ENCODE data around the gene RPL36. TPM values are rescaled to one million over a fixed set of nuclear protein-coding genes. Genes with fewer than 3 reads are reported as not detected.
A peak's percentile ranks its signal among the peaks of the same experiment; 100 is the strongest.

RPL36 gene
- total RNA-seq, 1 donor from 2014 or later: 566 TPM

GRCh38 chr19:5681391-5682106 is 8.5 kb upstream of the RPL36 start:
- no peaks in the 10 kb centered on the region for H3K27me3 ChIP-seq (ENCODE audit: low read depth)
- intact Hi-C loops (cut with DNase I): no loop called here
- peak overlapping the region; percentile 96 for H3K4me3 ChIP-seq

GRCh38 chr19:5682107-5682482 is 8.0 kb upstream of the RPL36 start:
- no peaks in the 10 kb centered on the region for H3K27me3 ChIP-seq (ENCODE audit: low read depth)
- no peak for TF ChIP-seq CTCF (IDR thresholded peaks at IDR 0.05)
- DNase-seq (no peak), ATAC-seq (no peak)
- peaks cover 19% of the 10 kb centered on the region for H3K4me1 ChIP-seq
- H3K27ac ChIP-seq: no peak overlapping the region
- H3K36me3 ChIP-seq: peaks cover 17% of the 10 kb centered on the region
- intact Hi-C loops (cut with DNase I): no loop called here
- no peak overlapping the region for H3K4me3 ChIP-seq
- no peaks in the 10 kb centered on the region for H3K9me3 ChIP-seq

More at GRCh38 chr19:5681391-5682106, 8.5 kb upstream of the RPL36 start:
- no peak for TF ChIP-seq CTCF (IDR thresholded peaks at IDR 0.05)
- ATAC-seq (no peak), DNase-seq (no peak)
- Histone ChIP-seq H3K27ac (no peak overlapping the region), H3K4me1 (peaks cover 19% of the 10 kb centered on the region), H3K9me3 (no peaks in the 10 kb centered on the region), H3K36me3 (peaks cover 17% of the 10 kb centered on the region)

GRCh38 chr19:5683177-5683886 is 6.8 kb upstream of the RPL36 start:
- DNase-seq (no peak), ATAC-seq (no peak)
- intact Hi-C loops (cut with DNase I): no loop called here

GRCh38 chr19:5684694-5685430 is 5.2 kb upstream of the RPL36 start:
- intact Hi-C loops (cut with DNase I): no loop called here
- no peak for TF ChIP-seq CTCF (IDR thresholded peaks at IDR 0.05)
- no peaks in the 10 kb centered on the region for H3K27me3 ChIP-seq (ENCODE audit: low read depth)
- H3K27ac ChIP-seq: no peak overlapping the region
- ATAC-seq (no peak), DNase-seq (peak; percentile 45)
- H3K36me3 ChIP-seq: no peaks in the 10 kb centered on the region
- no peak overlapping the region for H3K4me3 ChIP-seq
- peaks cover 12% of the 10 kb centered on the region for H3K4me1 ChIP-seq
- no peaks in the 10 kb centered on the region for H3K9me3 ChIP-seq

More at GRCh38 chr19:5683177-5683886, 6.8 kb upstream of the RPL36 start:
- H3K4me1 ChIP-seq: peaks cover 24% of the 10 kb centered on the region
- no peak overlapping the region for H3K4me3 ChIP-seq
- no peaks in the 10 kb centered on the region for H3K9me3 ChIP-seq
- H3K27me3 ChIP-seq (ENCODE audit: low read depth): no peaks in the 10 kb centered on the region
- TF ChIP-seq CTCF (IDR thresholded peaks at IDR 0.05): no peak
- H3K27ac ChIP-seq: no peak overlapping the region
- H3K36me3 ChIP-seq: peaks cover 5% of the 10 kb centered on the region

- ATAC-seq: no peak
- TF ChIP-seq CTCF (IDR thresholded peaks at IDR 0.05): no peak
- Histone ChIP-seq H3K36me3 (no peaks in the 10 kb centered on the region), H3K4me1 (peaks cover 13% of the 10 kb centered on the region), H3K4me3 (peak overlapping the region; percentile 77), H3K27me3 (ENCODE audit: low read depth) (no peaks in the 10 kb centered on the region), H3K27ac (peak overlapping the region; percentile 79), H3K9me3 (no peaks in the 10 kb centered on the region)
- no peak for DNase-seq
- intact Hi-C loops (cut with DNase I): no loop called here
Observed at GRCh38 chr19:5686326-5686646, 3.8 kb upstream of the RPL36 start.

All from lower lobe of right lung (tissue), 2 donors.